ENCODE measurements around the gene ADGRD1. TPM values are rescaled to one million over a fixed set of nuclear protein-coding genes. Genes with fewer than 3 reads are reported as not detected.

ADGRD1 gene
- total and polyA plus RNA-seq, 2 of the 8 experiments (the other 6 are each of a cell fraction or from before 2014, with no cell fraction given): 0.36 to 0.48 TPM

- Histone ChIP-seq H2BK20ac (ENCODE audit: low read length) (no peak overlapping the region), H4K5ac (ENCODE audit: insufficient read length, low read depth, low read length) (no peak overlapping the region), H3K14ac (ENCODE audit: insufficient read length) (no peak overlapping the region), H3K23me2 (ENCODE audit: low read depth, low read length) (no peaks in the 10 kb centered on the region), H3K79me2 (ENCODE audit: control insufficient read depth in 1 of 2, insufficient read depth in 2 of 2, low read length in 2 of 2) (no peaks in the 10 kb centered on the region), H3K9ac (replicated peaks in 1 of 4; ENCODE audit: extremely low read depth in 1 of 4, low read depth in 3 of 4, low read length in 3 of 4) (no peak overlapping the region), H3K4me3 (ENCODE audit: extremely low read depth in 1 of 4, insufficient read depth in 2 of 4, low read depth in 3 of 4, low read length in 4 of 4) (no peak overlapping the region), H2AFZ (ENCODE audit: low read length) (no peak overlapping the region), H4K8ac (ENCODE audit: extremely low read depth, insufficient read depth, low read length) (no peak overlapping the region; the same call in 1 of the 2 replicates), H3K36me3 (ENCODE audit: control insufficient read depth in 2 of 4, insufficient read depth in 4 of 4, low read length in 3 of 4) (no peaks in the 10 kb centered on the region), H3K4ac (replicated peaks; ENCODE audit: insufficient read length, low read depth, low read length) (no peak overlapping the region), H3K18ac (ENCODE audit: extremely low read depth, low read length) (no peak overlapping the region), H3K79me1 (ENCODE audit: low read depth, low read length) (no peaks in the 10 kb centered on the region), H3K4me2 (ENCODE audit: insufficient read depth in 1 of 2, low read depth in 2 of 2, low read length in 2 of 2) (no peak overlapping the region), H3K4me1 (replicated peaks in 1 of 4; ENCODE audit: control insufficient read depth in 3 of 4, insufficient read depth in 4 of 4, low read length in 3 of 4) (no peaks in the 10 kb centered on the region), H2AK5ac (ENCODE audit: low read depth, low read length) (no peak overlapping the region), H3K56ac (replicated peaks; ENCODE audit: insufficient read length, low read depth, low read length) (no peak overlapping the region), H3K27ac (ENCODE audit: low read depth, low read length) (no peak overlapping the region), H4K91ac (replicated peaks; ENCODE audit: insufficient read length, low read length) (no peak overlapping the region), H2BK15ac (ENCODE audit: low read length) (no peak overlapping the region), H2BK5ac (ENCODE audit: low read depth, low read length) (no peak overlapping the region), H2BK120ac (replicated peaks; ENCODE audit: low read depth, low read length) (no peak overlapping the region), H4K20me1 (replicated peaks in 1 of 2; ENCODE audit: control insufficient read depth in 1 of 2, insufficient read depth in 2 of 2, low read length in 2 of 2) (no peaks in the 10 kb centered on the region), H2BK12ac (ENCODE audit: low read depth, low read length) (no peak overlapping the region), H3K27me3 (replicated peaks in 1 of 4; ENCODE audit: control insufficient read depth in 3 of 4, extremely low read depth in 1 of 4, insufficient read depth in 3 of 4, low read length in 3 of 4) (no peaks in the 10 kb centered on the region; a peak in 1 of 7 replicates), H3K23ac (ENCODE audit: insufficient read length) (no peak overlapping the region), H3K9me3 (ENCODE audit: insufficient read depth in 2 of 2, low read depth in 1 of 2, low read length in 1 of 2) (no peaks in the 10 kb centered on the region)
- POLR2A ChIA-PET (ENCODE audit: partially characterized antibody): no interaction called here
- CTCF ChIA-PET (ENCODE audit: partially characterized antibody): interaction anchor here (0.7 to 9.6 kb wide), 3 partner anchors 20 to 36 kb away, joined by 3 to 196 read pairs (median 8); no protein-coding TSS in a partner anchor
- FAIRE-seq (no peak), DNase-seq (ENCODE audit: low read depth in 1 of 2, low spot score in 2 of 2) (no peak)
- WGBS, 2 experiments (ENCODE audit: extremely low coverage in 1 of 2, insufficient coverage in 1 of 2, insufficient read length in 1 of 2, insufficient replicate concordance in 2 of 2, low coverage in 1 of 2, low lambda C conversion rate in 2 of 2, missing lambda C conversion rate in 1 of 2): 90% methylated on average over 26 of the region's 27 CpGs; no CpG with 5 or more reads in 1 of the 2 experiments
- TF ChIP-seq CBX5 (IDR thresholded peaks at IDR 0.05; ENCODE audit: low read depth, low read length): no peak
- no peak for TF ChIP-seq RAD21 (IDR thresholded peaks at IDR 0.05 in 1 of 2, conservative IDR thresholded peaks at IDR 0.05 in 1 of 2; ENCODE audit: low read depth in 2 of 2, low read length in 2 of 2)
- no peak for TF ChIP-seq CTBP2 (IDR thresholded peaks at IDR 0.05; ENCODE audit: borderline replicate concordance, insufficient read depth, insufficient read length, low read length)
- TF ChIP-seq ATF3 (IDR thresholded peaks at IDR 0.05; ENCODE audit: insufficient read depth, low read depth, low read length): no peak
- no peak for TF ChIP-seq SP4 (IDR thresholded peaks at IDR 0.05; ENCODE audit: low read length)
- no peak for TF ChIP-seq JUN (IDR thresholded peaks at IDR 0.05; ENCODE audit: low read depth, low read length)
- TF ChIP-seq RNF2 (IDR thresholded peaks at IDR 0.05; ENCODE audit: borderline replicate concordance, low read depth, low read length, missing control alignments, poor library complexity, severe bottlenecking): no peak
- TF ChIP-seq NRF1 (IDR thresholded peaks at IDR 0.05; ENCODE audit: low read depth, low read length): no peak
- no peak for TF ChIP-seq TEAD4 (IDR thresholded peaks at IDR 0.05; ENCODE audit: low read depth, low read length)
- no peak for TF ChIP-seq EP300 (IDR thresholded peaks at IDR 0.05; ENCODE audit: borderline replicate concordance in 1 of 2, low read depth in 2 of 2, low read length in 2 of 2)
- no peak for TF ChIP-seq SIN3A (conservative IDR thresholded peaks at IDR 0.05 in 1 of 2, IDR thresholded peaks at IDR 0.05 in 1 of 2; ENCODE audit: low read depth in 1 of 2, low read length in 2 of 2)
Observed at GRCh38 chr12:131139363-131140068, 185.8 kb downstream of the ADGRD1 start.

Measured in H1 (cell line).